ENCODE results near the gene FAM240B.

The FAM240B gene

GRCh38 chr9:38699337-38699736 is 20.6 kb downstream of the FAM240B start:
- H3K9me3 ChIP-seq (ENCODE audit: insufficient read depth, low read depth, low read length) = no peaks in the 10 kb centered on the region
- no peak overlapping the region for H3K4me3 ChIP-seq (ENCODE audit: low read depth, low read length)
- H2AFZ ChIP-seq (ENCODE audit: insufficient read depth, low read length, poor library complexity) = no peak overlapping the region
- no peak overlapping the region for H4K91ac ChIP-seq (ENCODE audit: low read depth, low read length)
- no peak overlapping the region for H3K4ac ChIP-seq (ENCODE audit: low read depth, low read length)
- H3K9ac ChIP-seq (ENCODE audit: low read length) = no peak overlapping the region
- H3K18ac ChIP-seq (ENCODE audit: low read length) = no peak overlapping the region
- no peak overlapping the region for H3K4me2 ChIP-seq (ENCODE audit: low read length)
- no peaks in the 10 kb centered on the region for H3K79me1 ChIP-seq (ENCODE audit: low read length)
- no peak overlapping the region for H2AK5ac ChIP-seq (ENCODE audit: low read length)
- H3K79me2 ChIP-seq (ENCODE audit: control insufficient read depth, insufficient read depth, low read length, poor library complexity) = no peaks in the 10 kb centered on the region
- no peak overlapping the region for H2BK120ac ChIP-seq (ENCODE audit: insufficient read depth, low read length, poor library complexity)
- no peak overlapping the region for H3K27ac ChIP-seq (ENCODE audit: low read depth, low read length)
- H3K27me3 ChIP-seq (ENCODE audit: insufficient read depth, low read length) = no peaks in the 10 kb centered on the region
- no CpG with 5 or more reads among the region's 7 CpGs for WGBS (ENCODE audit: extremely low coverage, insufficient coverage, insufficient read length)
- no peak overlapping the region for H4K12ac ChIP-seq (ENCODE audit: low read depth, low read length)
- H3K14ac ChIP-seq (ENCODE audit: low read length) = no peak overlapping the region
- H3K23ac ChIP-seq (ENCODE audit: low read length) = no peak overlapping the region
- H3K4me1 ChIP-seq (ENCODE audit: control insufficient read depth in 1 of 2, insufficient read depth in 2 of 2, low read length in 2 of 2) = peaks cover 0 to 2% of the 10 kb centered on the region in 2 experiments
- no peak overlapping the region for H2BK5ac ChIP-seq (ENCODE audit: low read depth, low read length, poor library complexity)
- DNase-seq = no peak
- H4K8ac ChIP-seq (ENCODE audit: low read depth, low read length) = no peak overlapping the region
- H2BK12ac ChIP-seq (ENCODE audit: low read length) = no peak overlapping the region
- H3K36me3 ChIP-seq (ENCODE audit: control insufficient read depth in 1 of 2, insufficient read depth in 2 of 2, low read length in 2 of 2) = no peaks in the 10 kb centered on the region

- Histone ChIP-seq H3K27ac (ENCODE audit: low read depth, low read length) (no peak overlapping the region), H3K23ac (ENCODE audit: low read length) (no peak overlapping the region), H3K4me2 (ENCODE audit: low read length) (no peak overlapping the region), H2BK5ac (ENCODE audit: low read depth, low read length, poor library complexity) (no peak overlapping the region), H2BK12ac (ENCODE audit: low read length) (no peak overlapping the region), H2BK120ac (ENCODE audit: insufficient read depth, low read length, poor library complexity) (no peak overlapping the region), H3K18ac (ENCODE audit: low read length) (no peak overlapping the region), H3K27me3 (ENCODE audit: insufficient read depth, low read length) (no peaks in the 10 kb centered on the region), H3K14ac (ENCODE audit: low read length) (no peak overlapping the region), H2AK5ac (ENCODE audit: low read length) (no peak overlapping the region), H4K91ac (ENCODE audit: low read depth, low read length) (no peak overlapping the region), H3K9ac (ENCODE audit: low read length) (no peak overlapping the region), H3K79me1 (ENCODE audit: low read length) (no peaks in the 10 kb centered on the region), H4K12ac (ENCODE audit: low read depth, low read length) (no peak overlapping the region), H3K36me3 (ENCODE audit: control insufficient read depth in 1 of 2, insufficient read depth in 2 of 2, low read length in 2 of 2) (no peaks in the 10 kb centered on the region), H3K4me1 (ENCODE audit: control insufficient read depth in 1 of 2, insufficient read depth in 2 of 2, low read length in 2 of 2) (peaks cover 0 to 2% of the 10 kb centered on the region in 2 experiments), H4K8ac (ENCODE audit: low read depth, low read length) (no peak overlapping the region), H3K79me2 (ENCODE audit: control insufficient read depth, insufficient read depth, low read length, poor library complexity) (no peaks in the 10 kb centered on the region), H3K9me3 (ENCODE audit: insufficient read depth, low read depth, low read length) (no peaks in the 10 kb centered on the region), H3K4ac (ENCODE audit: low read depth, low read length) (no peak overlapping the region), H2AFZ (ENCODE audit: insufficient read depth, low read length, poor library complexity) (no peak overlapping the region), H3K4me3 (ENCODE audit: low read depth, low read length) (no peak overlapping the region)
- no CpG with 5 or more reads among the region's 2 CpGs for WGBS (ENCODE audit: extremely low coverage, insufficient coverage, insufficient read length)
- no peak for DNase-seq
Measured at GRCh38 chr9:38697776-38698300, 22.1 kb downstream of the FAM240B start.

GRCh38 chr9:38696999-38697398 is 22.9 kb downstream of the FAM240B start:
- WGBS (ENCODE audit: extremely low coverage, insufficient coverage, insufficient read length) = no CpG with 5 or more reads among the region's 3 CpGs
- no peak overlapping the region for H2AFZ ChIP-seq (ENCODE audit: insufficient read depth, low read length, poor library complexity)
- H3K79me2 ChIP-seq (ENCODE audit: control insufficient read depth, insufficient read depth, low read length, poor library complexity) = no peaks in the 10 kb centered on the region
- no peak for DNase-seq
- H4K91ac ChIP-seq (ENCODE audit: low read depth, low read length) = no peak overlapping the region
- no peak overlapping the region for H3K4me2 ChIP-seq (ENCODE audit: low read length)
- no peak overlapping the region for H3K9ac ChIP-seq (ENCODE audit: low read length)
- H2BK120ac ChIP-seq (ENCODE audit: insufficient read depth, low read length, poor library complexity) = no peak overlapping the region
- H3K36me3 ChIP-seq (ENCODE audit: control insufficient read depth in 1 of 2, insufficient read depth in 2 of 2, low read length in 2 of 2) = no peaks in the 10 kb centered on the region
- no peak overlapping the region for H4K12ac ChIP-seq (ENCODE audit: low read depth, low read length)
- no peak overlapping the region for H3K27ac ChIP-seq (ENCODE audit: low read depth, low read length)
- H3K9me3 ChIP-seq (ENCODE audit: insufficient read depth, low read depth, low read length) = no peaks in the 10 kb centered on the region
- H3K79me1 ChIP-seq (ENCODE audit: low read length) = no peaks in the 10 kb centered on the region
- no peak overlapping the region for H3K14ac ChIP-seq (ENCODE audit: low read length)
- H3K4ac ChIP-seq (ENCODE audit: low read depth, low read length) = no peak overlapping the region
- peaks cover 0 to 2% of the 10 kb centered on the region in 2 experiments for H3K4me1 ChIP-seq (ENCODE audit: control insufficient read depth in 1 of 2, insufficient read depth in 2 of 2, low read length in 2 of 2)
- H4K8ac ChIP-seq (ENCODE audit: low read depth, low read length) = no peak overlapping the region
- no peak overlapping the region for H2AK5ac ChIP-seq (ENCODE audit: low read length)
- H3K27me3 ChIP-seq (ENCODE audit: insufficient read depth, low read length) = no peaks in the 10 kb centered on the region
- no peak overlapping the region for H3K4me3 ChIP-seq (ENCODE audit: low read depth, low read length)
- no peak overlapping the region for H2BK12ac ChIP-seq (ENCODE audit: low read length)
- H3K23ac ChIP-seq (ENCODE audit: low read length) = no peak overlapping the region
- H2BK5ac ChIP-seq (ENCODE audit: low read depth, low read length, poor library complexity) = no peak overlapping the region
- H3K18ac ChIP-seq (ENCODE audit: low read length) = no peak overlapping the region

- Histone ChIP-seq H3K23ac (ENCODE audit: low read length) (no peak overlapping the region), H2AFZ (ENCODE audit: insufficient read depth, low read length, poor library complexity) (no peak overlapping the region), H3K14ac (ENCODE audit: low read length) (no peak overlapping the region)
Measured at GRCh38 chr9:38694676-38695075, 25.3 kb downstream of the FAM240B start.

More at GRCh38 chr9:38694676-38695075, 25.3 kb downstream of the FAM240B start:
- no peaks in the 10 kb centered on the region for H3K36me3 ChIP-seq (ENCODE audit: control insufficient read depth in 1 of 2, insufficient read depth in 2 of 2, low read length in 2 of 2)
- H2BK12ac ChIP-seq (ENCODE audit: low read length) = no peak overlapping the region
- no peak overlapping the region for H2AK5ac ChIP-seq (ENCODE audit: low read length)
- no peak overlapping the region for H3K4ac ChIP-seq (ENCODE audit: low read depth, low read length)
- no peaks in the 10 kb centered on the region for H3K79me1 ChIP-seq (ENCODE audit: low read length)
- no peak overlapping the region for H3K18ac ChIP-seq (ENCODE audit: low read length)
- H3K4me3 ChIP-seq (ENCODE audit: low read depth, low read length) = no peak overlapping the region
- H3K9ac ChIP-seq (ENCODE audit: low read length) = no peak overlapping the region
- no peak overlapping the region for H4K12ac ChIP-seq (ENCODE audit: low read depth, low read length)
- no peak overlapping the region for H2BK5ac ChIP-seq (ENCODE audit: low read depth, low read length, poor library complexity)
- no peak for DNase-seq
- H3K4me2 ChIP-seq (ENCODE audit: low read length) = no peak overlapping the region
- H3K9me3 ChIP-seq (ENCODE audit: insufficient read depth, low read depth, low read length) = no peaks in the 10 kb centered on the region
- no peak overlapping the region for H3K27ac ChIP-seq (ENCODE audit: low read depth, low read length)
- no peak overlapping the region for H2BK120ac ChIP-seq (ENCODE audit: insufficient read depth, low read length, poor library complexity)
- no peak overlapping the region for H4K8ac ChIP-seq (ENCODE audit: low read depth, low read length)
- H4K91ac ChIP-seq (ENCODE audit: low read depth, low read length) = no peak overlapping the region
- no peaks in the 10 kb centered on the region for H3K27me3 ChIP-seq (ENCODE audit: insufficient read depth, low read length)
- no CpG with 5 or more reads among the region's 10 CpGs for WGBS (ENCODE audit: extremely low coverage, insufficient coverage, insufficient read length)
- peaks cover 2% of the 10 kb centered on the region in 2 experiments for H3K4me1 ChIP-seq (ENCODE audit: control insufficient read depth in 1 of 2, insufficient read depth in 2 of 2, low read length in 2 of 2)
- H3K79me2 ChIP-seq (ENCODE audit: control insufficient read depth, insufficient read depth, low read length, poor library complexity) = no peaks in the 10 kb centered on the region

All from trophoblast cell (in vitro differentiated cells and primary cell).